Caki2 (cell line): Measurements from ENCODE around the gene KRT17. TPM values are rescaled to one million over a fixed set of nuclear protein-coding genes. Genes with fewer than 3 reads are reported as not detected.
A peak's percentile ranks its signal among the peaks of the same experiment; 100 is the strongest.
"Not testable (repeated sequence)": the region's sequence is repeated elsewhere in the genome, so short reads cannot be mapped to it uniquely, and the experiment has no call there.

Experiments used
- DNase-seq: peaks from one replicate; pipeline ENCODE4 v3.0.0-alpha.2; 2015; ENCODE audit warnings: low read depth
- in situ Hi-C: cut with HindIII; loops from 2 replicates; pipeline ENCODE4 v1.10.0; 2016; ENCODE audit warnings: low sequenced_read_pairs, low pct_unique_long_range_greater_than_20kb, mixed read lengths
- total RNA-seq: library from RNA; depleted of rRNA; stranded (reverse); fragments of >200 nt; shearing (Covaris generic); gene quantifications from 2 replicates; pipeline ENCODE4 v1.2.3, GENCODE V29; 2014; ENCODE audit warnings: low replicate concordance

The KRT17 gene
- total RNA-seq, 1 experiment from 2014 or later, result not detected

DNA sequence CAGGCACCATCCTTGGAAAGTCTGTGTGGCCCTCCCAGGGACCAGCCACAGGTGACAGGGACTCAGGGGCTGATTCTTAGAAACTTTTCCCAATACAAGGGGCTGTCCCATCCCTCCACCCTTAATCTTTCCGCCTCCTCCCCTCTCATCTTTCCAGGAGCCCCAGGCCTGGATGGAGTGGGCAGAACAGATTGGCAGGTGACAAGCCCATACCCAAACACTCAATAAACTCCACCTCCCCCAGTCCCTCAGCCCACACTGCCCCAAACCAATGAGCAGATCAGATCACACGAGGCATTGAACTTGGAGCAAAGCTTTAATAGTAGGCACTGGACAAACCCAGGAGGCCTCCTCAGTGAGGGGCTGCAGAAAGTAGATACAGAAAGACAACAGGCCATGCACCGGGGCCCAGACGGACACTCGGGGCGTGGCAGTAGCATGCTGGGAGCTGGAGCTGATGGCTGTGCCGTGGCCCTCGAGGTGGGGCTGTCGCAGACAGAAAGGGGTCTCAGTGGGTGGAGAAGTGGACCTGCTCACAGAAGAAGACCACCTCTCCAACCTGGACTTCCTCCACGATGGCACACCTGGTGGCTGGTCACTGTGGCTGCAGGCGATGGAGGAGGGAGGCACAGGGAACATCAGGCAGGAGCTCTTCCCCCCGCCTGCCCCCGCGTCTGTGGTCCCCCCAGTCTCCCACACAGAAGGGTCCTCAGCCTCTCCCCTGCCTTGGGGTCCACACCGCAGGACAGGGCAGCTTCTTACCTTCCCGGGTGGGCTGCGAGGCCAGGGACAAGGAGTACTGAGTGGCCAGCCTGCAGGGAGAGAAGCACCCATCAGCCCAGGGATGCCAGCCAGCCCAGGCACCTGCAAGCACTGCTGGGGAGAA, 1.9 kb upstream of the KRT17 start:
- in situ Hi-C loops, DNase-seq: not testable (repeated sequence)

DNA sequence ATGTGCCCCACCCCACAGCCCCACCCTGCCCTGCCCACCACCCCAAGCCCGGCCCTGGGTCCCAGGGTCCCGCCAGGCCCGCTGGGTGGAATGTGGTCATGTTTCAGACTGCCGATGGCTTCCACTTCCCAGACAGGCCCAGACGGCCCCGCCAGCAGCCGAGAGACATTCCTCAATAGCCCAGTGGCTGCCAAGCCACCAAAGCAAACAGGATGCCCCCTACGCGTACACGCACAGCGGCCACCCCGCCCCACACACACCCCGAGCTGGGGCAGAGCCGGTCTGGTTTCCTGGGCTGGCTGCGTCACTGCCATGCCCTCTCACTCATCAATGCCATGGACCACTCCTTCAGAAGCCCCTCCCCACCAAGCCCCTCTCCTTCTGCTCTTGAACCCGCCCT, 1.2 kb upstream of the KRT17 start:
- in situ Hi-C loops, result no loop called here
- DNase-seq, result no peak

DNA sequence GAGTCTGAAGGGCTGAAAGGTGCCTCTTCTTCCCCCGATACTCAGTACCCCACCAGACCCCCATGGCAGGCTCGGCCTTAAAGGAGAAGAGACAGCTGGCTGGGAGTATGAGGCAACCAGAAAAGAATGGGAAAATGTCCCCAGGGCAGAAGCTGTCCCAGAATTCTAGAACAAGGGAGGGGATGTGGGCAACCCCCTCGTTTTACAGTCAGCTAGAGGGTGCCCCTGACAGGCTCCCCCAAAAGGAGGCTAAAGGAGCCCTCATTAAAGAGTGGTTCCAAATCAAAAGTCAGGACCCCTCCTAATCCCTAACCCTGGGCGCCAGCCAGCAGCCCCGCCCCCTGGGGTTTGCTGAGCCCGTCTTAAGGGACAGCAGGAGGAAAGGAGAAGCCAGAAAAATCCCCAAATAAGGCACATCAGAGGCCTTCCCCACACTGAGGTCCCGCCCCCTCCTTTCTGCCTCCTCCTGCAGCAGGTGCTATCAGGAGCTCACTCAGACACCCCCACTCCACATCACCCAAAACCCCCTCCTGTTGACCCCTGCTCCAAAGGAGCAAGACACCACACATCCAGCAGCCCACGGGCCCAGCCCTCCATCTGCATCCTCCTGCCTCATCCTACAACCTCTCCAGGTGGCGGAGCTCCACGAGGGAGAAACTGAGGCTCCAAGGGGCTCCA, 1.1 kb downstream of the KRT17 start:
- in situ Hi-C loops, DNase-seq: not testable (repeated sequence)

DNA sequence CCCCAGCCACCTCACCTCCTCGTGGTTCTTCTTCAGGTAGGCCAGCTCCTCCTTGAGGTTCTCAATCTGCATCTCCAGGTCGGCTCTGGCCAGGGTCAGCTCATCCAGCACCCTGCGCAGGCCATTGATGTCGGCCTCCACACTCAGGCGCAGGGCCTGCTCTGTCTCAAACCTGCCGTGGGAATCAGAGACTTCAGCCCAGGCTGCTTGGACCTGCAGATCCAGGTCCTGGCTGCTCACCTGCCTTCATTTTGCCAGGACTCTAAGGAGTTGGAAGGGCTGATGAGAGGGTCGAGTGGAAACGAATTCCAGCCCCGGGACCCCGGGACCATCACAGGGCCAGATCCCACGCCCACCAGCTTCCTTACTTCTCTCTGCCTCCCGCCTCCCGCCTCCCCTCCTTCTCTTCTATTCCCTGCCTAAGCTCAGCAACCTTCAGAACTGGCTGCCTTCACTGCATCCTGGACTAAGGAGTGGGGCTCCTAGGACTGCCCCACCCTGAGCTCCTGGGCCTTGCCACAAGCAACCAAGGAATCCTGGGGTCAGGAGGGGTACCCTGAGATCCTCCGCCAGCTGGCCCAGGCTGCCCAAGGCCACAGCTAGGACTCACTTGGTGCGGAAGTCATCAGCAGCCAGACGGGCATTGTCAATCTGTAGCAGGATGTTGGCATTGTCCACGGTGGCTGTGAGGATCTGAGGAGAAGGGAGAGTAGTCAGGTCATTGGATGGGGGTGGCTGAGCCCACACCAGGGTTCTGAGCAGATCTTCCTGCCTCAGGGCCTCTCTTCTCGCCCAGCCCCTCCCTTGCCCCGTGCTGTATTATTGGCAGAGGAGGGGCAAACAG, 1.8 kb downstream of the KRT17 start:
- in situ Hi-C loops, DNase-seq: not testable (repeated sequence)

GRCh38 chr17:41621916-41622315, 2.5 kb downstream of the KRT17 start:
- no peak for DNase-seq
- in situ Hi-C loops, result no loop called here

DNA sequence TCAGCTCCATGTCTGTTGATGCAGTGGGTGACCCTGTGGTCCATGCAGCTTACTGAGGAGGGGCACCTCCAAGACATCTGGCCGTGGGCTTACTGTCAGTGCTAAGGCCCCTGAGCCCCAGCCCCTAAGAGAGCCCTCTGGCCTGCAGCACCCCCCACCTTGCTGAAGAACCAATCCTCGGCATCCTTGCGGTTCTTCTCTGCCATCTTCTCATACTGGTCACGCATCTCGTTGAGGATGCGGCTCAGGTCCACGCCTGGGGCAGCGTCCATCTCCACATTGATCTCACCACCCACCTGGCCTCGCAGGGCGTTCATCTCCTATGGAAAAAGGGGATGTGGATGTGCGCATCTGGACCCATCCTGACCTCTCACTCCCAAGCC, 2.9 kb downstream of the KRT17 start:
- not testable (repeated sequence) for DNase-seq

DNA sequence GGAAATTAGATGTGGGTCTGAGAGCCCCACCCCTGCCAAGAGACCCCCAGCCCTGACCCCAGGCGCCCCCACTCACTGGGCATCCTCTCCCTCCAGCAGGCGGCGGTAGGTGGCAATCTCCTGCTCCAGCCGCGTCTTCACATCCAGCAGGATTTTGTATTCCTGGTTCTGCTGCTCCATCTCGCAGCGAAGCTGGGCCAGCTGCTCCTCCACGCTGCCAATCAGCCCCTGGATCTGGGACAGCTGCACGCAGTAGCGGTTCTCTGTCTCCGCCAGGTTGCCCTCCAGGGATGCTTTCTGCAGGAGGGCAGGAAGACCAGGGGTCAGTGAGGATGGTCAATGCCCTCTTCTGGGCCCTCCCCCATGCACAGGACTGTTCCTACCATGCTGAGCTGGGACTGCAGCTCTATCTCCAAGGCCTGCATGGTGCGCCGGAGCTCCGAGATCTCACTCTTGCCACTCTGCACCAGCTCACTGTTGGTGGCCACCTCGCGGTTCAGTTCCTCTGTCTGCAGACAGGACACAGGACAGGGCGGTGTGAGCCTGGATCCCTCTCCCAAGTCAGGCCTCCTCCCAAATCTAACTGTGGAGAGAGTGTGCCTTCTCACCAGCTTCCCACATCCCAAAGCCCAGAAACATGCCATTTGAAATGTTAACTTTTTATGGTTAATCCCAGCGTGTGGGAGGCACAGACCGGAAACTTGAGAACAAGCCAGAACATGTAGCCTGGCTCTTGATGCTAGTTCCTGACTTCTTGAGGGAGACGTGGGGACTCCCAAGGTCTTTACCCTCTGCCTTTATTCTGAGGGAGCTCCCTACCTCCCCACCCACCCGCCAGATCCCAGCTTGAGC, 3.6 kb downstream of the KRT17 start:
- in situ Hi-C loops, result no loop called here
- no peak for DNase-seq

More for the DNA sequence above, 2.9 kb downstream of the KRT17 start:
- in situ Hi-C loops, result not testable (repeated sequence)

DNA sequence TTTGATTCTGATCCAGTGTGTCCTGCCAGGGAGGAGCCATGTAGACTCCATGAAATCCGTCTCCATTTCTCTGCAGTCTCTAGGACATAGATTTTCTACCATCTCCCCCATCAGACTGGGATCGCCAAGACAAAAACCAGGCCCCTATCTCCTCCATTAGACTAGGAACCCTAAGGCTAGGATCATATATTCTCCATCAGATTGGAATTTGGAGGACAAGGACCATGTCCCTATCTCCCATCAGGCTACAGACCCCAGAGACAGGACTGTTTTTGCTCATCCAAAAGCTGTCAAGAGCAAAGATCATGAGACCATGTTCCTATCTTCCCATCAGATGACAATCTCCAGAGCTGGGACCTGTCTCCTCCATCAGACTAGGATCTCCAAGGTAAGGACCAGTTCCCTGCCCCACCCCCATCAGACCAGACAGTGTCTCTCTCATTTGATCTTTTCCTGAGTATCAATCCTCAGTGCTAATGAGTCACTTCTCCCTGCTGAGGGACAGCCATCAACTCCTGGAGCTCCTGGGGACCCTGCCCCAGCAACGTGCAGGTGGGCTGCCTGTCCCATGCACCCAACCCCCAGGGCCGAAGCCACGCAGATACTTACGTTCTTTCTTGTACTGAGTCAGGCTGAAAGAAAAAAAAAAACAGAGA, 4.3 kb downstream of the KRT17 start:
- in situ Hi-C loops, DNase-seq: not testable (repeated sequence)

DNA sequence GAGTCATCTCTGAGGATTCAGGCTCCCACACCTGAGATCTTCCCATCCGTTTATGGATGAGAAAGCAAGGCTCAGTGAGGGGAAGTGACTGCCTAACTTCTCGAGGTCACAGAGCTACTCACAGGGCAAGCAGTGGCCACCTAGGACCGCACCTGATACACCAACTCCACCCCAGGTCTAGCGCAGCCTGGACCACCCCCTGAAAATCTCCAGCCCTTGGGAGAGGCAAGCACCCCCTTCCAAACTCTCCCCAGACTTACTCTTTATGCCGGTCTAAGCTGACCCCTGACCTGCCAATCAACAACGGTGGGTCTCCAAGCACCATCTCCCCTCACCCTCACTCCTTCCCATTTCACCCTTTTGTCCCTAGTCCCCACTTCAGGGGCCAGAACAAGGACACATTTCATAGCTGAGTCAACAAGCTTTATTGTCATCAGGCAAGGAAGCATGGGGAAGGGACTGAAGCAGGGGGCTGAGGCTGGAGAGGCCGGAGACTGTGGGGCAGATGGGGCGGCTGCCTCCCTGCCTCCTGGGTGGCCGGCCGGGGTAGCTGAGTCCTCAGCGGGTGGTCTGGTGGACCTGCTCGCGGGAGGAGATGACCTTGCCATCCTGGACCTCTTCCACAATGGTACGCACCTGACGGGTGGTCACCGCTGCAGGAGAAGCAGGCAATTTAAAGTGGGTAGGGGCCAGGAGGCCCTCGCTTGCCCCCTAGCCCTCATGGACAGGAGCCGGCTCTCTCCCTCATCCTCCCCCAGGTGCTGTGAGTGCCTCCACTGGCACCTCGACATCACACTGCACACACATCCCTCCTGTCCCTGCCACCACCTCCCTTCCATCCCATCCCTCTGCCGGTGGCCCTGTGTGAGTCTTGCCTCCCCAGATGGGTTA, 5.1 kb downstream of the KRT17 start:
- DNase-seq, result no peak
- in situ Hi-C loops, result no loop called here

GRCh38 chr17:41618341-41619035, 5.9 kb downstream of the KRT17 start:
- DNase-seq, result no peak
- in situ Hi-C loops, result no loop called here

GRCh38 chr17:41617698-41618097, 6.7 kb downstream of the KRT17 start:
- DNase-seq, result no peak
- in situ Hi-C loops, result no loop called here

- in situ Hi-C loops, result no loop called here
- no peak for DNase-seq
Measured at GRCh38 chr17:41617136-41617535, 7.2 kb downstream of the KRT17 start.

DNA sequence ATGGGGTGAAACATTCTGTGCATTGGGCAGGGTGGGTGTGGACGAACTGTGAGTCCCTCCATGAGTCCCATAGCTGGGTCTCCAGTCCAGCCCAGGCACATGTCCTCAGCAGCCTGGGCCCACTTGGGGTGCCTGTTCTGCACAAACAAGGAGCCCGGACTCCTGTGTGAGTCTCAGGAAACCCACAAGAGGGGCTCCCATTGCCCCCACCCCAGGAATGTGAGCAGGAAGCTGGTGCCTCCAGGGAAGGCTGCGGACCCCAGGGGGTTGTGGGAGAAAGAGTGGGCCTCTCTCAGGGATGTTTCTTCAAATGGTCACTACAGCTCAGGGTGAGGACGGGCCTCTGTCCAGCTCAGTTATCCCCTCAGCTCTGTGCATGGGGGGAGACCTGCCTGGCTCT, 7.9 kb downstream of the KRT17 start:
- in situ Hi-C loops, result not testable (repeated sequence)

DNA sequence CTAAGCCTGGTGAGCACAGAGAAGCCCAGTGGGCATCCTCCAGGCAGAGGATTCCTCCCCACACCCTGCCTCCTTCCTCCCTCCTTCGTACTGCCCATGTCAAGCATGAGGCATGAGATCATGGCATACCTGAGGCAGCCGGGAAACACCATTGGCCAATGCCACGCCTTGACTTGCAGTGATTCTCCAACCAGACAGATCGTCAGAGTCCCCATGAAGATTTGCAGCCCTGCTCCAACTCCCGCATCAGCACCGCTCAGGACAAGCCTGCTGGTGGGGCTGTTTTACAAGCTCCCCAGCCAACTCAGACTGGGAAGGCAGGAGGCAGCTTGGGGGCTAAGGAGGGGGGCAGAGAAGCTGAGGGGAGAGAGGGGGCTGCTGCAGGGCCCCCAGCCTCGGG, 8.9 kb downstream of the KRT17 start:
- in situ Hi-C loops, result no loop called here
- DNase-seq, result peak; percentile 35

More for the DNA sequence above, 7.9 kb downstream of the KRT17 start:
- DNase-seq, result not testable (repeated sequence)

GRCh38 chr17:41614767-41615166, 9.6 kb downstream of the KRT17 start:
- DNase-seq, in situ Hi-C loops: not testable (repeated sequence)

- no peak for DNase-seq
- in situ Hi-C loops, result no loop called here
Measured at GRCh38 chr17:41614098-41614497, 10.3 kb downstream of the KRT17 start.
